ENCODE results near the gene PCNX2.

DNA sequence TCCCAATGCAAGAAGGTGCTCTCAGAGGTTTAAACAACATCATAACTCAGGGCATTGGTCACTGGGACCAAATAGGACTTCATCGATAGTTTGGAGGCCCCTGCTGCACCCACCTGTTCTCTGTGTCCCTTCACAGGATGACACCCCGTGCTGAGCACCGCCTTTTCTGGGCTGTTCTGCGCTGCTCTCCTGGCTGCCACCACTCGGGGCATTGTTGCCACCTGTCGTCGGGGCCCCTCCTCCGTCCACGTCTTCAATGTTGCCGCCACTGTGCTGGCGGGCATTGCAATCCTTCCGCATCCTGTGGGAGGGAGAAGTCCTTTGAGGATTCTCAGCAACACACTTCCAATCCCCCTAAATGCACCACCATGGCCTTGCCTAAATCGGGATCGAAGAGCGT is 297.4 kb downstream of the PCNX2 start:
- no peak for TF ChIP-seq EZH2 (IDR thresholded peaks at IDR 0.05; ENCODE audit: low read length)
- TF ChIP-seq, protein P1, sequence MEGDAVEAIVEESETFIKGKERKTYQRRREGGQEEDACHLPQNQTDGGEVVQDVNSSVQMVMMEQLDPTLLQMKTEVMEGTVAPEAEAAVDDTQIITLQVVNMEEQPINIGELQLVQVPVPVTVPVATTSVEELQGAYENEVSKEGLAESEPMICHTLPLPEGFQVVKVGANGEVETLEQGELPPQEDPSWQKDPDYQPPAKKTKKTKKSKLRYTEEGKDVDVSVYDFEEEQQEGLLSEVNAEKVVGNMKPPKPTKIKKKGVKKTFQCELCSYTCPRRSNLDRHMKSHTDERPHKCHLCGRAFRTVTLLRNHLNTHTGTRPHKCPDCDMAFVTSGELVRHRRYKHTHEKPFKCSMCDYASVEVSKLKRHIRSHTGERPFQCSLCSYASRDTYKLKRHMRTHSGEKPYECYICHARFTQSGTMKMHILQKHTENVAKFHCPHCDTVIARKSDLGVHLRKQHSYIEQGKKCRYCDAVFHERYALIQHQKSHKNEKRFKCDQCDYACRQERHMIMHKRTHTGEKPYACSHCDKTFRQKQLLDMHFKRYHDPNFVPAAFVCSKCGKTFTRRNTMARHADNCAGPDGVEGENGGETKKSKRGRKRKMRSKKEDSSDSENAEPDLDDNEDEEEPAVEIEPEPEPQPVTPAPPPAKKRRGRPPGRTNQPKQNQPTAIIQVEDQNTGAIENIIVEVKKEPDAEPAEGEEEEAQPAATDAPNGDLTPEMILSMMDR (optimal IDR thresholded peaks at IDR 0.05 in 1 of 3, IDR thresholded peaks at IDR 0.05 in 1 of 3, conservative IDR thresholded peaks at IDR 0.05 in 1 of 3; ENCODE audit: extremely low read depth in 1 of 3, insufficient read depth in 2 of 3, low read length in 3 of 3), result no peak
